ENCODE data around the gene PPM1J.

DNA sequence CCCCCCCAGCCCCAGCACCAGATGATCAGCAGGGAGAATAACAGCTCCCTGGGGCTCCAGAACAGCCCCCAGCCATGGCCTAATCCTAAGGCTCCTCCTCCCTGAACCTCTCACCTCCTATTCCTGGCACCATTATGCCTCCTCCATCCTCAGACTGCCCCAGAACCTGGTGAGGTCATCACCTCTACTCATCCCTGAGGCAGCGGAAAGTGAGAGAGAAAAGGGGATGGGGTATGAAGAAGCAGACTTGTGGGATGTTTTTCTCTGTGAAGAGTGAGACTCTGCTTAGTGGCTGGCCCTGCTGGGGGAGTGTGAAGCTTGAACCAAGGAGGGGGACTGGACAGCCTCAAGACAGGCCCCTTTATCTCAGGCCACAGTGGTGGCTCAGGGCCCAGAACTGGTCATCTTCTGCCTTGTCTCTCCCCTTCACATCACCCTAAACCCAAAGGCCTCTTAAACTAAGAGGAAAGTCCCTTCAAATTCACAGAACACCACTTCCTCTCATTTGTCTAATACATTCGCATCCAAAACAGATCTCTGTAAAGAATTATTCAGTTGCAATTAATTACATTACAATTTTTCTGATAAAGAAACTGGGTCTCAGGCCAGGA lies 2.2 kb upstream of the PPM1J start:
- TF ChIP-seq, protein P1, sequence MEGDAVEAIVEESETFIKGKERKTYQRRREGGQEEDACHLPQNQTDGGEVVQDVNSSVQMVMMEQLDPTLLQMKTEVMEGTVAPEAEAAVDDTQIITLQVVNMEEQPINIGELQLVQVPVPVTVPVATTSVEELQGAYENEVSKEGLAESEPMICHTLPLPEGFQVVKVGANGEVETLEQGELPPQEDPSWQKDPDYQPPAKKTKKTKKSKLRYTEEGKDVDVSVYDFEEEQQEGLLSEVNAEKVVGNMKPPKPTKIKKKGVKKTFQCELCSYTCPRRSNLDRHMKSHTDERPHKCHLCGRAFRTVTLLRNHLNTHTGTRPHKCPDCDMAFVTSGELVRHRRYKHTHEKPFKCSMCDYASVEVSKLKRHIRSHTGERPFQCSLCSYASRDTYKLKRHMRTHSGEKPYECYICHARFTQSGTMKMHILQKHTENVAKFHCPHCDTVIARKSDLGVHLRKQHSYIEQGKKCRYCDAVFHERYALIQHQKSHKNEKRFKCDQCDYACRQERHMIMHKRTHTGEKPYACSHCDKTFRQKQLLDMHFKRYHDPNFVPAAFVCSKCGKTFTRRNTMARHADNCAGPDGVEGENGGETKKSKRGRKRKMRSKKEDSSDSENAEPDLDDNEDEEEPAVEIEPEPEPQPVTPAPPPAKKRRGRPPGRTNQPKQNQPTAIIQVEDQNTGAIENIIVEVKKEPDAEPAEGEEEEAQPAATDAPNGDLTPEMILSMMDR (conservative IDR thresholded peaks at IDR 0.05 in 1 of 2, IDR thresholded peaks at IDR 0.05 in 1 of 2; ENCODE audit: low read depth in 1 of 2, low read length in 2 of 2): no peak
- TF ChIP-seq EZH2 (IDR thresholded peaks at IDR 0.05; ENCODE audit: low read length, missing control alignments): no peak

All from fibroblast of lung (primary cell).